ENCODE data around the gene DNTT.

DNA sequence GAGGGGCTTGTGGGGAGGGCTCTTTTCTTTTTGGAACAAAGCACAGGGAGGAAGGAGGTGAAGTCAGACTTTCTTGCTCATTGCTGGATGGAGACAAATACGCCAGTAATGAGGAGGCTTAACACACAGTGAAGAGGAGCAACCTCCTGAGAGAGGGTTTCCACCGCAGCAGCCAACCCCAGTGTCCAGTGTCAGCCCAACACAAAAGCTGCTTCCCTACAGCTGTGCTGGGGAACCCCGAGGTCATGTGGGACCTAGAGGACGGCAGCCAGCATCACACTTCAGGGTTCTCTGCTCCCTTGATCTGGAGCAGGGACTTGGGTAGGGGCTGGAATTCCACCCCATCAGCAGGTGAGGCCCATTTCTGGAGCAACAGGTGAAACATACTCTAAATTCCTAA lies 40.6 kb upstream of the DNTT start:
- TF ChIP-seq, protein P1, sequence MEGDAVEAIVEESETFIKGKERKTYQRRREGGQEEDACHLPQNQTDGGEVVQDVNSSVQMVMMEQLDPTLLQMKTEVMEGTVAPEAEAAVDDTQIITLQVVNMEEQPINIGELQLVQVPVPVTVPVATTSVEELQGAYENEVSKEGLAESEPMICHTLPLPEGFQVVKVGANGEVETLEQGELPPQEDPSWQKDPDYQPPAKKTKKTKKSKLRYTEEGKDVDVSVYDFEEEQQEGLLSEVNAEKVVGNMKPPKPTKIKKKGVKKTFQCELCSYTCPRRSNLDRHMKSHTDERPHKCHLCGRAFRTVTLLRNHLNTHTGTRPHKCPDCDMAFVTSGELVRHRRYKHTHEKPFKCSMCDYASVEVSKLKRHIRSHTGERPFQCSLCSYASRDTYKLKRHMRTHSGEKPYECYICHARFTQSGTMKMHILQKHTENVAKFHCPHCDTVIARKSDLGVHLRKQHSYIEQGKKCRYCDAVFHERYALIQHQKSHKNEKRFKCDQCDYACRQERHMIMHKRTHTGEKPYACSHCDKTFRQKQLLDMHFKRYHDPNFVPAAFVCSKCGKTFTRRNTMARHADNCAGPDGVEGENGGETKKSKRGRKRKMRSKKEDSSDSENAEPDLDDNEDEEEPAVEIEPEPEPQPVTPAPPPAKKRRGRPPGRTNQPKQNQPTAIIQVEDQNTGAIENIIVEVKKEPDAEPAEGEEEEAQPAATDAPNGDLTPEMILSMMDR (IDR thresholded peaks at IDR 0.05; ENCODE audit: low read depth, low read length): no peak
- TF ChIP-seq POLR2A (IDR thresholded peaks at IDR 0.05; ENCODE audit: extremely low read depth, insufficient read length) (no peak), MYC (IDR thresholded peaks at IDR 0.05; ENCODE audit: low read depth, low read length) (no peak)
- TF ChIP-seq, protein P2, sequence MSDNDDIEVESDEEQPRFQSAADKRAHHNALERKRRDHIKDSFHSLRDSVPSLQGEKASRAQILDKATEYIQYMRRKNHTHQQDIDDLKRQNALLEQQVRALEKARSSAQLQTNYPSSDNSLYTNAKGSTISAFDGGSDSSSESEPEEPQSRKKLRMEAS (IDR thresholded peaks at IDR 0.05; ENCODE audit: low read depth, low read length): no peak

All from NB4 (cell line).